GM15510 (cell line): ENCODE results near the gene THAP2.

Experiments used
- POLR2A ChIP-seq: IDR thresholded peaks from 3 replicates; pipeline ENCODE4 v1.6.1; 2011; ENCODE audit warnings: borderline replicate concordance; ENCODE audit not compliant: insufficient read length; ENCODE audit errors: extremely low read depth

THAP2 gene

DNA sequence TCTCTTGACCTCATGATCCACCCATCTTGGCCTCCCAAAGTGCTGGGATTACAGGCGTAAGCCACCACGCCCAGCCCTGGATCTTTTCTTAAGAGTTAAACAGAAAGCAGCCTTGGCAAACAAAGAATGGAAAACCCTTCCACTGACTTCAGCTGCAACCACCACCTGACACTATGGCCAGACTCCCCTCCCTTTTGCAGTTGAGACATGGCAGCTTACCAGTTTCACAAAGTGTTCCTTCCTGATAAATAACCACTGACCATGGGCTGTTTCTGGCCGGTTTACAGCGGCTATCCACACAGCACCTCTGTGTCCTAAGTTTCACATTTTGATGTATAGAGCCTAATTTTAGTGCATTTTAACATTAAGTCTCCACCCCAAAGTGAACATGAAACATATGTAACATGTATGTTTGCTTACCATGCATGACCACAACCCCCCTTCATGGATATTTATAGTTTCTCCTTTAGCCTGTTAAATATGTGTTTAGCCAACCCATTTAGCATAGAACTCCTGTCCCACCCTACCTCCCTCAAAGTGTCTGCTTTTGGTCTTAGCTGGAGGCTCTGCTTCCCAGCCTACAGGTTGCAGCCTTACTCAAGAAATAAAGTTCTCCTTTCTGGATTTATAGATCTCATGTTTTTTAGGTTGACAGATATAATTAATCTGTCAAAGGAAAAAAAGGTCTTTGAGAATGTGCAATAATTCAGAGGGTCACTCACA is 57.8 kb downstream of the THAP2 start:
- TF ChIP-seq POLR2A: no peak

DNA sequence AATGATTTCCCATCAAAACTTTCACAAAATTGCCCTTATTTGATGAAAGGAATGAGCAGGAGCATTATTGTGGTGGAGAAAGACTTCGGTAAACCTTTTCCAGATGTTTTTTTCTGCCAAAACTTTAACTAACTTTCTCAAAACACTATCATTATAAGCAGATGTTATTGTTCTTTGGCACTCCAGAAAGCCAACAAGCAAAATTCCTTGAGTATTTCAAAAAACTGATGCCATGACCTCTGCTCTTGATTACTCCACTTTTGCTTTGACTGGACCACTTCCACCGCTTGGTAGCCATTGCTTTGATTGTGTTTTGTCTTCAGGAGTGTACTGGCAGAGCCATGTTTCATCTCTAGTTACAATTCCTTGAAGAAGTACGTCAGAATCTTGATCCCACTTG is 60.9 kb downstream of the THAP2 start:
- TF ChIP-seq POLR2A: no peak

DNA sequence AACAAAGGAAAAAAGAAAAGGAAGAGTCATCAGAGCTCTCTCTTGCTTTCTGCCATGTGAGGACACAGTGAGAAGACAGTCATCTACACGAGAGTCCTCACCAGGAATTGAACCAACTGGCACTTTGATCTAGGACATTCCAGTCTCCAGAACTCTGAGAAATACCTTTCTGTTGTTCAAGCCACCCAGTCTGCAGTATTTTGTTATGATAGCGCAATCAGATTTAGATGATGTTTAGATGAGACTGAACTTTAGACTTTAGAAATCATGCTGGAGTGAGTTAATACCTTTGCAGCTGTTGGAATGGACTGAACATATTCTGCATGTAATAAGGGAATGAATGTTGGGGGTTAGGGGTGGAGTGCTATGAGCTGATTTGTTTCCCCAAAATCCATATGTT is 62.4 kb downstream of the THAP2 start:
- TF ChIP-seq POLR2A: no peak

DNA sequence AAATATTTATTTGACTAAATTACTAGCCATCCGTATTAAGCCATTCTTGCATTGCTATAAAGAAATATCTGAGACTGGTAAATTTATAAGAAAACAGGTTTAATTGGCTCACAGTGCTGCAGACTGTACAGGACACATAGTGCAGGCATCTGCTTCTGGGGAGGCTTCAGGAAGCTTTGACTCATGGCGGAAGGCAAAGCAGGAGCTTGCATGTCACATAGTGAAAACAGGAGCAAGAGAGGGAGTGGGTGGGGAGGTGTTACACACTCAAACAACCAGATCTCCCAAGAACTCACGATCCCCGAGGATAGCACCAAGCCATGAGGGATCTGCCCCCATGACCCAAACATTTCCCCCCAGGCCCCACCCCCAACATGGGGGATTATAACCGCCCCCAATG is 63.9 kb downstream of the THAP2 start:
- TF ChIP-seq POLR2A: no peak
